Mucosa of rectum (tissue), 2 donors: ENCODE data around the gene MAP4K2.
A peak's percentile ranks its signal among the peaks of the same experiment; 100 is the strongest.

ENCODE experiments used
- H3K27ac ChIP-seq, 2 donors: one replicate each; pipeline ENCODE4 v1.7.0; 2013; ENCODE audit warnings: inconsistent platforms in 2 of 2, low read depth in 2 of 2, low read length in 2 of 2
- H3K27me3 ChIP-seq, 2 donors: one replicate each; pipeline ENCODE4 v1.7.0; 2013; ENCODE audit warnings: low read length in 2 of 2; ENCODE audit not compliant: control insufficient read depth in 2 of 2, insufficient read depth in 2 of 2
- H3K36me3 ChIP-seq, 2 donors: one replicate each; pipeline ENCODE4 v1.7.0; 2013; ENCODE audit warnings: low read length in 2 of 2; ENCODE audit not compliant: control insufficient read depth in 2 of 2, insufficient read depth in 2 of 2
- H3K4me1 ChIP-seq, 2 donors: one replicate each; pipeline ENCODE4 v1.7.0; 2013; ENCODE audit warnings: low read length in 2 of 2, mild to moderate bottlenecking in 1 of 2; ENCODE audit not compliant: control insufficient read depth in 2 of 2, insufficient read depth in 2 of 2
- H3K4me3 ChIP-seq, 2 donors: one replicate each; pipeline ENCODE4 v1.7.0; 2013; ENCODE audit warnings: low read length in 2 of 2
- H3K9ac ChIP-seq, 2 donors: one replicate each; pipeline ENCODE4 v1.7.0; 2013; ENCODE audit warnings: low read length in 2 of 2, low read depth in 1 of 2, mild to moderate bottlenecking in 1 of 2
- H3K9me3 ChIP-seq, 2 donors: one replicate each; pipeline ENCODE4 v1.7.0; 2013; ENCODE audit warnings: low read length in 2 of 2; ENCODE audit not compliant: control insufficient read depth in 2 of 2
- donor health status: healthy.
- donor health status: Normal muscosa, but diverticular disease.

Gene MAP4K2

GRCh38 chr11:64741375-64742086, 61.5 kb downstream of the MAP4K2 start:
- peak overlapping the region in 1 of 2 donors; percentile 60 for H3K4me3 ChIP-seq
- no peaks in the 10 kb centered on the region for H3K9me3 ChIP-seq
- H3K27me3 ChIP-seq = peaks cover 12 to 47% of the 10 kb centered on the region in 2 donors
- H3K36me3 ChIP-seq = peaks cover 0 to 2% of the 10 kb centered on the region in 2 donors
- H3K27ac ChIP-seq = no peak overlapping the region
- H3K4me1 ChIP-seq = peaks cover 16 to 21% of the 10 kb centered on the region in 2 donors
- H3K9ac ChIP-seq = no peak overlapping the region

- Histone ChIP-seq H3K27me3 (peaks cover 12 to 39% of the 10 kb centered on the region in 2 donors), H3K9me3 (no peaks in the 10 kb centered on the region), H3K4me1 (peaks cover 16 to 21% of the 10 kb centered on the region in 2 donors), H3K4me3 (no peak overlapping the region), H3K27ac (no peak overlapping the region), H3K9ac (no peak overlapping the region), H3K36me3 (peaks cover 0 to 2% of the 10 kb centered on the region in 2 donors)
Observed at GRCh38 chr11:64739871-64740270, 63.1 kb downstream of the MAP4K2 start.

DNA sequence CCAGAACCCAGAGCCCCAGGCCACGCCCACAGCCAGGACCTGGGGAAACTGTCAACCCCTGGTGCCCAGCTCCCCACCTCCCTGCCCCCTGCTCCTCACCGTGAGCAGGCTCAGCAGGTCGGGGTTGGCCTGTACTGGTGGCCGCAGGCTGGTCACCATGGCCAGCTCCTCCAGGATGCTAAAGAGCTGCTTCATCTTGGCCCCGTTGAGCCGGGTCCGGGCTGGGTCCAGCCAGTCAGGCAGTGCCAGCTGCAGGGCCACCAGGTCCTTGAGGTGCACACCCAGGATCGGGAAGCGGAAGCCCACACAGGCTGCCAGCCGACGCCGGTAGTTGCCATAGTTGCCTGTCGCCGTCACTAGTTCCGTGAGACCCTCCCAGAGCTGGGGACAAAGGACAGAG, 66.4 kb downstream of the MAP4K2 start:
- Histone ChIP-seq H3K27ac (no peak overlapping the region), H3K4me3 (no peak overlapping the region), H3K36me3 (peaks cover 0 to 2% of the 10 kb centered on the region in 2 donors), H3K4me1 (no peaks in the 10 kb centered on the region), H3K9ac (no peak overlapping the region), H3K9me3 (no peaks in the 10 kb centered on the region), H3K27me3 (peaks cover 6 to 15% of the 10 kb centered on the region in 2 donors)

DNA sequence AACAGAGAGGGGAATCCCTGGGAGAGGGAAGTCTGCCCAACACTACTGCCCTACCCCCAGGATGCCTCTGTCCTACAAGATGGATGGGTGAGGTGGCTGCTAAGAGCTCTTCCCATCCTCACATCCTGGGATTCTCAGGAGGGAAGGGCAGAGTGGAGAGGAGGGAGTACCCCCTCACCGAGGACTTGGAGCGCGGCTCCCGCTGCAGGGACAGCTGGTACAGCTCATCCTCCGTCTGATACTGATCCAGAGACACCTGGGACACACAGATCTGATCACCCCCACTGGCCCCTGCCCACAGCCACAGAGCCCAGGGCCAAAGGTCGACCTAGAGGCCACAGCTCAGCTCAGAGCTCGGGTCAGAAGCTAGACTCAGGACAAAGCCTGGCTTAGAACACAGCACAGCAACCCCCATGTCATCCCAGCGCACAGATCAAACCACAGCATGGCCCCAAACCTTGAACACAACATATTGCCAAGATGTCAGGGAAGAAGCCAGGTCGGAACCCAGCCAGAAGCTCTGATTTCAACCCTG, 67.2 kb downstream of the MAP4K2 start:
- Histone ChIP-seq H3K36me3 (peaks cover 0 to 2% of the 10 kb centered on the region in 2 donors), H3K27ac (no peak overlapping the region), H3K9me3 (no peaks in the 10 kb centered on the region), H3K4me1 (no peaks in the 10 kb centered on the region), H3K9ac (no peak overlapping the region), H3K4me3 (no peak overlapping the region), H3K27me3 (peaks cover 5 to 9% of the 10 kb centered on the region in 2 donors)
